ENCODE measurements around the gene GRHL1.

The GRHL1 gene

GRCh38 chr2:9994462-9994861 lies 43.0 kb downstream of the GRHL1 start:
- no peak for DNase-seq (ENCODE audit: low read depth, low spot score)

GRCh38 chr2:9995059-9995458 lies 43.6 kb downstream of the GRHL1 start:
- no peak for DNase-seq (ENCODE audit: low read depth, low spot score)

- DNase-seq (ENCODE audit: low read depth, low spot score), result no peak
Observed at GRCh38 chr2:9996321-9996720, 44.8 kb downstream of the GRHL1 start.

- no peak for DNase-seq (ENCODE audit: low read depth, low spot score)
Observed at GRCh38 chr2:9997936-9998335, 46.4 kb downstream of the GRHL1 start.

GRCh38 chr2:9998916-9999654 lies 47.6 kb downstream of the GRHL1 start:
- no peak for DNase-seq (ENCODE audit: low read depth, low spot score)

GRCh38 chr2:9999693-10000092 lies 48.2 kb downstream of the GRHL1 start:
- DNase-seq (ENCODE audit: low read depth, low spot score), result no peak

- DNase-seq (ENCODE audit: low read depth, low spot score), result no peak
Observed at GRCh38 chr2:10000541-10000940, 49.0 kb downstream of the GRHL1 start.

- no peak for DNase-seq (ENCODE audit: low read depth, low spot score)
Observed at GRCh38 chr2:10001586-10001985, 50.1 kb downstream of the GRHL1 start.

- DNase-seq (ENCODE audit: low read depth, low spot score), result no peak
Observed at GRCh38 chr2:10002109-10002508, 50.6 kb downstream of the GRHL1 start.

- no peak for DNase-seq (ENCODE audit: low read depth, low spot score)
Observed at GRCh38 chr2:10002681-10003080, 51.2 kb downstream of the GRHL1 start.

GRCh38 chr2:10003206-10004125 lies 52.0 kb downstream of the GRHL1 start:
- DNase-seq (ENCODE audit: low read depth, low spot score), result no peak

- DNase-seq (ENCODE audit: low read depth, low spot score), result no peak
Observed at GRCh38 chr2:10004401-10004800, 52.9 kb downstream of the GRHL1 start.

GRCh38 chr2:10004836-10005235 lies 53.3 kb downstream of the GRHL1 start:
- no peak for DNase-seq (ENCODE audit: low read depth, low spot score)

GRCh38 chr2:10005461-10006235 lies 54.2 kb downstream of the GRHL1 start:
- DNase-seq (ENCODE audit: low read depth, low spot score), result no peak

GRCh38 chr2:10006236-10007161 lies 55.0 kb downstream of the GRHL1 start:
- DNase-seq (ENCODE audit: low read depth, low spot score), result no peak

- DNase-seq (ENCODE audit: low read depth, low spot score), result no peak
Observed at GRCh38 chr2:10007435-10007834, 55.9 kb downstream of the GRHL1 start.

GRCh38 chr2:10007921-10008808 lies 56.7 kb downstream of the GRHL1 start:
- no peak for DNase-seq (ENCODE audit: low read depth, low spot score)

GRCh38 chr2:10008809-10009176 lies 57.3 kb downstream of the GRHL1 start:
- no peak for DNase-seq (ENCODE audit: low read depth, low spot score)

- DNase-seq (ENCODE audit: low read depth, low spot score), result no peak
Observed at GRCh38 chr2:10009271-10009810, 57.8 kb downstream of the GRHL1 start.

Measured in activated CD4-positive, CD25-positive, alpha-beta regulatory T cell treated with anti-CD3 and anti-CD28 coated beads, Interleukin-2, amount 50 U/mL, for 16 hours (primary cell).